B cell (primary cell): ENCODE results near the gene GPR15LG. TPM values are rescaled to one million over a fixed set of nuclear protein-coding genes. Genes with fewer than 3 reads are reported as not detected.

Experiments
- ATAC-seq: fragments of 200-7000 bp; cut with Tn5 transposase; one replicate; pipeline ENCODE4 v1.10.0; 2021; ENCODE audit warnings: low read depth, mild to moderate bottlenecking, moderate number of reproducible peaks, moderate library complexity
- CTCF ChIA-PET: fragments of 350-600 bp; sonication (Branson Sonifier 250); formaldehyde crosslinking; loops from one replicate; lab custom pipeline; 2021; ENCODE audit warnings: antibody characterized with exemption, inconsistent platforms; lab: Charles Lee
- POLR2A ChIA-PET: fragments of 350-600 bp; sonication (Branson Sonifier 250); formaldehyde crosslinking; loops from one replicate; lab custom pipeline; 2021; ENCODE audit warnings: antibody characterized with exemption; lab: Charles Lee
- DNase-seq: peaks from one replicate; pipeline ENCODE4 v3.0.0; 2013
- H2AFZ ChIP-seq: 2 replicates; pipeline ENCODE4 v1.6.1; 2012; ENCODE audit warnings: mild to moderate bottlenecking, low read depth, low read length; ENCODE audit not compliant: insufficient read depth, poor library complexity, severe bottlenecking
- H3K27ac ChIP-seq, 2 donors: 1 replicate in 1 of 2; 2 replicates in 1 of 2; pipeline ENCODE4 v1.5.1; 2012 to 2013; ENCODE audit warnings: low read length in 2 of 2, mild to moderate bottlenecking in 2 of 2, moderate library complexity in 1 of 2
- H3K27me3 ChIP-seq, 4 experiments: fragments of 200-600 bp in 1 of 4; sonication (generic) in 1 of 4; replicated peaks in 1 of 4; 1 replicate in 2 of 4; 2 replicates in 2 of 4; pipeline versions ENCODE4 v1.6.1 to v1.7.0; 2013 to 2016; ENCODE audit warnings: low read length in 3 of 4, mild to moderate bottlenecking in 2 of 4, mixed read lengths in 1 of 4, moderate library complexity in 1 of 4; ENCODE audit not compliant: insufficient read depth in 4 of 4, control insufficient read depth in 3 of 4; ENCODE audit errors: control extremely low read depth in 1 of 4
- H3K36me3 ChIP-seq, 2 experiments: replicated peaks in 1 of 2; 1 replicate in 1 of 2; 2 replicates in 1 of 2; pipeline versions ENCODE4 v1.6.1 to v1.7.1; 2013; ENCODE audit warnings: low read length in 1 of 2; ENCODE audit not compliant: insufficient read depth in 2 of 2, control insufficient read depth in 1 of 2; ENCODE audit errors: control extremely low read depth in 1 of 2, extremely low read depth in 1 of 2
- H3K4me1 ChIP-seq, 2 donors: fragments of 200-600 bp in 1 of 2; sonication (generic) in 1 of 2; 1 replicate in 1 of 2; 2 replicates in 1 of 2; pipeline versions ENCODE4 v1.5.1 to v1.6.1; 2013 to 2017; ENCODE audit warnings: low read length in 2 of 2; ENCODE audit not compliant: control insufficient read depth in 2 of 2, insufficient read depth in 2 of 2
- H3K4me2 ChIP-seq: replicated peaks from 2 replicates; pipeline ENCODE3; 2012; ENCODE audit warnings: mild to moderate bottlenecking, low read depth, low read length; ENCODE audit not compliant: poor library complexity, severe bottlenecking
- H3K4me3 ChIP-seq, 5 experiments: fragments of 200-600 bp in 1 of 5; sonication (generic) in 1 of 5; 1 replicate in 3 of 5; 2 replicates in 2 of 5; pipeline versions ENCODE4 v1.5.1 to v1.7.0; 2011 to 2016; ENCODE audit warnings: low read length in 4 of 5, mild to moderate bottlenecking in 4 of 5, low read depth in 2 of 5, control low read depth in 1 of 5, moderate library complexity in 1 of 5; ENCODE audit not compliant: insufficient read depth in 1 of 5; ENCODE audit errors: control extremely low read depth in 1 of 5, extremely low read depth in 1 of 5
- H3K79me2 ChIP-seq: fragments of 200-600 bp; sonication (generic); one replicate; pipeline ENCODE4 v1.6.0; 2016; ENCODE audit warnings: low read length; ENCODE audit not compliant: control insufficient read depth, insufficient read depth
- H3K9ac ChIP-seq: fragments of 200-600 bp; sonication (generic); 2 replicates; pipeline ENCODE4 v1.6.1; 2017; ENCODE audit warnings: mild to moderate bottlenecking, low read length, moderate library complexity
- H3K9me3 ChIP-seq, 3 donors: one replicate each; pipeline versions ENCODE4 v1.6.1 to v1.7.1; 2013; ENCODE audit warnings: low read length in 2 of 3; ENCODE audit not compliant: control insufficient read depth in 2 of 3, insufficient read depth in 1 of 3; ENCODE audit errors: control extremely low read depth in 1 of 3
- H4K20me1 ChIP-seq: 2 replicates; pipeline ENCODE4 v1.6.0; 2012; ENCODE audit warnings: mild to moderate bottlenecking, low read length; ENCODE audit not compliant: insufficient read depth, control insufficient read depth, poor library complexity, severe bottlenecking
- H3K27ac Mint-ChIP-seq: one replicate; pipeline ENCODE4 v1.8.0; 2021; ENCODE audit warnings: mixed read lengths
- H3K27me3 Mint-ChIP-seq: one replicate; pipeline ENCODE4 v1.8.0; 2021; ENCODE audit warnings: mixed read lengths
- H3K4me1 Mint-ChIP-seq: one replicate; pipeline ENCODE4 v1.8.0; 2021; ENCODE audit warnings: mixed read lengths
- H3K4me3 Mint-ChIP-seq: one replicate; pipeline ENCODE4 v1.8.0; 2021; ENCODE audit warnings: mixed read lengths
- H3K9me3 Mint-ChIP-seq: one replicate; pipeline ENCODE4 v1.8.0; 2022; ENCODE audit warnings: mixed read lengths; ENCODE audit not compliant: insufficient read depth
- EZH2 ChIP-seq: IDR thresholded peaks from 2 replicates; pipeline ENCODE4 v1.6.1; 2012; ENCODE audit warnings: borderline replicate concordance, low read depth, mild to moderate bottlenecking, moderate library complexity, low read length; ENCODE audit not compliant: insufficient read depth, poor library complexity, severe bottlenecking
- WGBS: methylation state at CpG from one replicate; pipeline ENCODE4 v1.1.5; 2013; ENCODE audit warnings: missing lambda C conversion rate; ENCODE audit not compliant: insufficient coverage; 5-methylcytosine and 5-hydroxymethylcytosine counted together
- intact Hi-C: fragments of 100-400 bp; cut with micrococcal nuclease; formaldehyde crosslinking; loops from one replicate; pipeline ENCODE4 v1.10.0; 2022
- polyA plus RNA-seq: library from polyadenylated mRNA; depleted of rRNA; stranded (reverse); fragments of >200 nt; gene quantifications from 2 replicates; pipeline ENCODE4 v1.2.3, GENCODE V29; 2012
- total RNA-seq, 2 donors: library from RNA; stranded (reverse); fragments of 120-200 nt in 1 of 2; gene quantifications; 1 replicate in 1 of 2; 2 replicates in 1 of 2; pipeline versions ENCODE4 v1.2.3 to v1.2.4, GENCODE V29; 2013 to 2022
- TF ChIP-seq, protein P1 (sequence below): fragments of 200-600 bp; IDR thresholded peaks from one replicate; pipeline ENCODE4 v1.8.0; 2022; ENCODE audit warnings: antibody characterized with exemption, mild to moderate bottlenecking

GPR15LG gene
- total and polyA plus RNA-seq, 2 donors (not counting 1 experiment from before 2014, with no cell fraction given) = not detected

DNA sequence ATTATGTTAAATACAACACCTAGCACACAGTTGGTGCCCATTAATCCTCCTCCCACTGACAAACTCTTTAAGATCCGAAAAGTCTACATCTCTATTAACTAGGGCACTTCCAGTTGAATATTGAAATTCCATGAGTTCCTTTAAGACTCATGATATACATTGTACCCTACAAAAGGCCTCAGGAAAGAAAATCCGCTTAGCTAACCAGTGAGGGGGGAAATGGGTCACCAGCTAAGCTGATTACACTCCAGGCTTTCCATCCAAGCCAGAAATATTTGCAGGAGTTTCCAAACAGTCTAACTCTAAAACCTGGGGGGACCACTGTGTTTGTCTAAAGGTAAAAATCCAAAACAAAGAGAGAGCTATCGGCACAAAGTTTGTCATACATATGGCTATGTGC, 53.0 kb downstream of the GPR15LG start:
- TF ChIP-seq, protein P1, sequence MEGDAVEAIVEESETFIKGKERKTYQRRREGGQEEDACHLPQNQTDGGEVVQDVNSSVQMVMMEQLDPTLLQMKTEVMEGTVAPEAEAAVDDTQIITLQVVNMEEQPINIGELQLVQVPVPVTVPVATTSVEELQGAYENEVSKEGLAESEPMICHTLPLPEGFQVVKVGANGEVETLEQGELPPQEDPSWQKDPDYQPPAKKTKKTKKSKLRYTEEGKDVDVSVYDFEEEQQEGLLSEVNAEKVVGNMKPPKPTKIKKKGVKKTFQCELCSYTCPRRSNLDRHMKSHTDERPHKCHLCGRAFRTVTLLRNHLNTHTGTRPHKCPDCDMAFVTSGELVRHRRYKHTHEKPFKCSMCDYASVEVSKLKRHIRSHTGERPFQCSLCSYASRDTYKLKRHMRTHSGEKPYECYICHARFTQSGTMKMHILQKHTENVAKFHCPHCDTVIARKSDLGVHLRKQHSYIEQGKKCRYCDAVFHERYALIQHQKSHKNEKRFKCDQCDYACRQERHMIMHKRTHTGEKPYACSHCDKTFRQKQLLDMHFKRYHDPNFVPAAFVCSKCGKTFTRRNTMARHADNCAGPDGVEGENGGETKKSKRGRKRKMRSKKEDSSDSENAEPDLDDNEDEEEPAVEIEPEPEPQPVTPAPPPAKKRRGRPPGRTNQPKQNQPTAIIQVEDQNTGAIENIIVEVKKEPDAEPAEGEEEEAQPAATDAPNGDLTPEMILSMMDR = no peak
- no peak for TF ChIP-seq EZH2
- Mint-ChIP-seq H3K27me3 (peaks cover 32% of the 10 kb centered on the region), H3K27ac (no peak overlapping the region), H3K4me3 (no peak overlapping the region), H3K4me1 (no peaks in the 10 kb centered on the region), H3K9me3 (no peaks in the 10 kb centered on the region)
- no peaks in the 10 kb centered on the region for H3K36me3 ChIP-seq
- H2AFZ ChIP-seq = no peak overlapping the region
- no peak overlapping the region for H3K4me3 ChIP-seq
- H3K9ac ChIP-seq = no peak overlapping the region
- no peak overlapping the region for H3K4me2 ChIP-seq
- no peak overlapping the region for H3K27ac ChIP-seq
- POLR2A ChIA-PET = no interaction called here
- CTCF ChIA-PET = no interaction called here
- WGBS = 80% methylated on average over 1 of the region's 3 CpGs
- peaks cover 0 to 23% (median 1%) of the 10 kb centered on the region in 4 experiments for H3K27me3 ChIP-seq
- DNase-seq = no peak
- no peaks in the 10 kb centered on the region for H3K4me1 ChIP-seq
- intact Hi-C loops = no loop called here
- H3K9me3 ChIP-seq = peaks cover 0 to 6% (median 0%) of the 10 kb centered on the region in 3 donors
- no peak for ATAC-seq
- H3K79me2 ChIP-seq = no peaks in the 10 kb centered on the region
- no peaks in the 10 kb centered on the region for H4K20me1 ChIP-seq

DNA sequence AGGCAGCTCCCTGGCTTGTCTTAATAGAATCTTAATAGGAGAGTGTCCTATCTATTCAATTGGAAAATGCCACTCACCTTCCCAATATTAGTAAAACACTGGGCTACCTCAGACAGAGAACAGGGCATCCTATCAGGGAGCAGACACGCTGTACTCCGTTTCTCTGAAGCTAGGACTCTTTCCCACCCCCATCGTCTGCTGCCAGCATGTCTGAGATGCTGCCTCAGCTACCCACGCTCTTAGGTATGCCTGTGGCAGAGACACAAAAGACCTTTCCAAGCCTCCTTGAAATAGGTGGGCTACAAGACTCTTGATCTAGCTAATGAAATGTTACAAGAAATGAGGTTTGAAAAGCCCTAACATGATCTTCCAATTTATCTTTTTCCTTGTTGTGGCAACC, 54.2 kb downstream of the GPR15LG start:
- Histone ChIP-seq H3K27ac (no peak overlapping the region), H3K4me1 (no peaks in the 10 kb centered on the region), H3K36me3 (no peaks in the 10 kb centered on the region), H3K9me3 (no peaks in the 10 kb centered on the region), H3K79me2 (no peaks in the 10 kb centered on the region), H3K4me2 (no peak overlapping the region), H3K27me3 (peaks cover 0 to 14% (median 1%) of the 10 kb centered on the region in 4 experiments), H4K20me1 (no peaks in the 10 kb centered on the region), H3K9ac (no peak overlapping the region), H2AFZ (no peak overlapping the region), H3K4me3 (no peak overlapping the region)
- WGBS = 77% methylated on average over 3 of the region's 4 CpGs
- Mint-ChIP-seq H3K27me3 (peaks cover 28% of the 10 kb centered on the region), H3K9me3 (no peaks in the 10 kb centered on the region), H3K27ac (no peak overlapping the region), H3K4me3 (no peak overlapping the region), H3K4me1 (no peaks in the 10 kb centered on the region)
- CTCF ChIA-PET = no interaction called here
- intact Hi-C loops = no loop called here
- no peak for ATAC-seq
- TF ChIP-seq, protein P1 = no peak
- no peak for TF ChIP-seq EZH2
- POLR2A ChIA-PET = no interaction called here
- DNase-seq = no peak
